H9 (cell line): ENCODE data around the gene KIR3DL1. TPM values are rescaled to one million over a fixed set of nuclear protein-coding genes. Genes with fewer than 3 reads are reported as not detected.
"Not testable (repeated sequence)": the region's sequence is repeated elsewhere in the genome, so short reads cannot be mapped to it uniquely, and the experiment has no call there.

Experiments used
- DNase-seq: peaks from one replicate; pipeline ENCODE4 v3.0.0-alpha.2; 2017
- H2AFZ ChIP-seq: one replicate; pipeline ENCODE4 v1.6.1; 2013; ENCODE audit warnings: mild to moderate bottlenecking, low read length, control low read depth, moderate library complexity
- H2AK5ac ChIP-seq: 2 replicates; pipeline ENCODE4 v1.6.1; 2013; ENCODE audit warnings: low read length, control low read depth, mixed read lengths; ENCODE audit not compliant: insufficient read length
- H2BK120ac ChIP-seq: one replicate; pipeline ENCODE4 v1.6.1; 2013; ENCODE audit warnings: low read depth, mild to moderate bottlenecking, low read length, control low read depth, inconsistent platforms; ENCODE audit not compliant: poor library complexity, severe bottlenecking
- H2BK12ac ChIP-seq: 2 replicates; pipeline ENCODE4 v1.6.1; 2013; ENCODE audit warnings: low read length, control low read depth, mixed read lengths, low read depth; ENCODE audit not compliant: insufficient read length
- H2BK15ac ChIP-seq: 2 replicates; pipeline ENCODE4 v1.6.1; 2013; ENCODE audit warnings: low read depth, low read length, control low read depth
- H2BK20ac ChIP-seq: one replicate; pipeline ENCODE4 v1.6.1; 2013; ENCODE audit warnings: low read depth, mild to moderate bottlenecking, low read length, control low read depth, inconsistent platforms; ENCODE audit not compliant: poor library complexity, severe bottlenecking
- H2BK5ac ChIP-seq: 2 replicates; pipeline ENCODE4 v1.6.1; 2013; ENCODE audit warnings: low read length, control low read depth, mixed read lengths; ENCODE audit not compliant: insufficient read length
- H3K14ac ChIP-seq: 2 replicates; pipeline ENCODE4 v1.6.1; 2013; ENCODE audit warnings: low read length, control low read depth; ENCODE audit not compliant: insufficient read depth
- H3K18ac ChIP-seq: 2 replicates; pipeline ENCODE4 v1.6.1; 2013; ENCODE audit warnings: low read depth, mild to moderate bottlenecking, mixed read lengths, low read length, control low read depth; ENCODE audit not compliant: insufficient read length
- H3K23ac ChIP-seq: 2 replicates; pipeline ENCODE4 v1.6.1; 2013; ENCODE audit warnings: low read length, control low read depth, mixed read lengths, low read depth; ENCODE audit not compliant: insufficient read length
- H3K23me2 ChIP-seq: 2 replicates; pipeline ENCODE4 v1.6.1; 2013; ENCODE audit warnings: low read depth, mild to moderate bottlenecking, mixed read lengths, low read length, control low read depth; ENCODE audit not compliant: insufficient read length, poor library complexity, severe bottlenecking
- H3K27ac ChIP-seq: 2 replicates; pipeline ENCODE4 v1.5.1; 2013; ENCODE audit warnings: low read length, control low read depth, mixed read lengths, low read depth; ENCODE audit not compliant: insufficient read length
- H3K27me3 ChIP-seq: 2 replicates; pipeline ENCODE4 v1.6.1; 2013; ENCODE audit warnings: low read length, control low read depth, inconsistent platforms; ENCODE audit not compliant: insufficient read depth
- H3K4ac ChIP-seq: 2 replicates; pipeline ENCODE4 v1.6.1; 2013; ENCODE audit warnings: low read depth, mild to moderate bottlenecking, control low read depth, inconsistent platforms, low read length, moderate library complexity
- H3K4me1 ChIP-seq: 2 replicates; pipeline ENCODE4 v1.6.1; 2013; ENCODE audit warnings: low read length, control low read depth, inconsistent platforms; ENCODE audit not compliant: insufficient read depth
- H3K4me2 ChIP-seq: 2 replicates; pipeline ENCODE4 v1.6.1; 2013; ENCODE audit warnings: low read length, control low read depth, mixed read lengths; ENCODE audit not compliant: insufficient read length, insufficient read depth
- H3K56ac ChIP-seq: 2 replicates; pipeline ENCODE4 v1.6.1; 2013; ENCODE audit warnings: low read depth, mild to moderate bottlenecking, mixed read lengths, low read length, control low read depth; ENCODE audit not compliant: insufficient read length
- H3K79me1 ChIP-seq: 2 replicates; pipeline ENCODE4 v1.6.1; 2013; ENCODE audit warnings: low read depth, mild to moderate bottlenecking, moderate library complexity, low read length, control low read depth, inconsistent platforms; ENCODE audit not compliant: insufficient read depth, poor library complexity, severe bottlenecking
- H3K79me2 ChIP-seq: 2 replicates; pipeline ENCODE4 v1.6.1; 2013; ENCODE audit warnings: low read length, control low read depth, inconsistent platforms; ENCODE audit not compliant: insufficient read depth
- H3K9ac ChIP-seq: 2 replicates; pipeline ENCODE4 v1.6.1; 2013; ENCODE audit warnings: low read length, control low read depth, mixed read lengths; ENCODE audit not compliant: insufficient read length; ENCODE audit errors: extremely low read depth
- H3K9me3 ChIP-seq: one replicate; pipeline ENCODE4 v1.6.1; 2013; ENCODE audit warnings: low read depth, low read length, inconsistent platforms; ENCODE audit not compliant: control insufficient read depth
- H3T11ph ChIP-seq: one replicate; pipeline ENCODE4 v1.6.1; 2013; ENCODE audit warnings: mild to moderate bottlenecking, low read length, control low read depth, inconsistent platforms
- H4K20me1 ChIP-seq: one replicate; pipeline ENCODE4 v1.6.1; 2013; ENCODE audit not compliant: control insufficient read depth, insufficient read length, insufficient read depth
- H4K5ac ChIP-seq: 2 replicates; pipeline ENCODE4 v1.6.1; 2013; ENCODE audit warnings: low read depth, mild to moderate bottlenecking, mixed read lengths, low read length, control low read depth; ENCODE audit not compliant: insufficient read length
- H4K8ac ChIP-seq: replicated peaks from 2 replicates; pipeline ENCODE4 v1.6.1; 2013; ENCODE audit warnings: low read length, control low read depth, mixed read lengths, low read depth; ENCODE audit not compliant: insufficient read length
- H4K91ac ChIP-seq: 2 replicates; pipeline ENCODE4 v1.6.1; 2013; ENCODE audit warnings: low read depth, mild to moderate bottlenecking, moderate library complexity, mixed read lengths, low read length, control low read depth; ENCODE audit not compliant: insufficient read length
- H3K27ac Mint-ChIP-seq, 3 experiments: 2 replicates in 2 of 3; 3 replicates in 1 of 3; pipeline ENCODE4 v1.8.0; 2020 to 2021; ENCODE audit warnings: mixed read lengths in 3 of 3, mild to moderate bottlenecking in 1 of 3, moderate library complexity in 1 of 3
- H3K27me3 Mint-ChIP-seq: 2 replicates; pipeline ENCODE4 v1.8.0; 2021; ENCODE audit warnings: low read depth, mild to moderate bottlenecking, moderate library complexity, mixed read lengths
- H3K36me3 Mint-ChIP-seq, 3 experiments: 2 replicates in 2 of 3; 3 replicates in 1 of 3; pipeline ENCODE4 v1.8.0; 2020 to 2021; ENCODE audit warnings: low read depth in 3 of 3, mixed read lengths in 3 of 3; ENCODE audit not compliant: insufficient read depth in 1 of 3
- H3K4me1 Mint-ChIP-seq, 2 experiments: 2 replicates each; pipeline ENCODE4 v1.8.0; 2020; ENCODE audit warnings: mixed read lengths in 2 of 2
- H3K4me3 Mint-ChIP-seq, 2 experiments: 2 replicates in 1 of 2; 3 replicates in 1 of 2; pipeline ENCODE4 v1.8.0; 2020 to 2021; ENCODE audit warnings: mild to moderate bottlenecking in 2 of 2, mixed read lengths in 2 of 2, moderate library complexity in 1 of 2
- H3K9me3 Mint-ChIP-seq, 2 experiments: 2 replicates in 1 of 2; 3 replicates in 1 of 2; pipeline ENCODE4 v1.8.0; 2020; ENCODE audit warnings: mild to moderate bottlenecking in 2 of 2, mixed read lengths in 2 of 2, moderate library complexity in 1 of 2
- WGBS: extraction: QIAGEN DNeasy Blood & Tissue Kit; methylation state at CpG from one replicate; pipeline ENCODE4 v1.1.7; 2013; ENCODE audit warnings: missing lambda C conversion rate, low lambda C conversion rate, mixed read lengths; ENCODE audit not compliant: insufficient read length; ENCODE audit errors: extremely low coverage; 5-methylcytosine and 5-hydroxymethylcytosine counted together
- total RNA-seq: library from RNA; stranded (reverse); gene quantifications from 2 replicates; pipeline ENCODE4 v1.2.1, GENCODE V29; 2021
- TF ChIP-seq, protein P1 (sequence below): fragments of 200-600 bp; sonication (generic); conservative IDR thresholded peaks from 3 replicates; pipeline ENCODE4 v1.8.0; 2021; ENCODE audit warnings: antibody characterized with exemption, mild to moderate bottlenecking

Gene KIR3DL1
- total RNA-seq, 1 experiment from 2014 or later = not detected

DNA sequence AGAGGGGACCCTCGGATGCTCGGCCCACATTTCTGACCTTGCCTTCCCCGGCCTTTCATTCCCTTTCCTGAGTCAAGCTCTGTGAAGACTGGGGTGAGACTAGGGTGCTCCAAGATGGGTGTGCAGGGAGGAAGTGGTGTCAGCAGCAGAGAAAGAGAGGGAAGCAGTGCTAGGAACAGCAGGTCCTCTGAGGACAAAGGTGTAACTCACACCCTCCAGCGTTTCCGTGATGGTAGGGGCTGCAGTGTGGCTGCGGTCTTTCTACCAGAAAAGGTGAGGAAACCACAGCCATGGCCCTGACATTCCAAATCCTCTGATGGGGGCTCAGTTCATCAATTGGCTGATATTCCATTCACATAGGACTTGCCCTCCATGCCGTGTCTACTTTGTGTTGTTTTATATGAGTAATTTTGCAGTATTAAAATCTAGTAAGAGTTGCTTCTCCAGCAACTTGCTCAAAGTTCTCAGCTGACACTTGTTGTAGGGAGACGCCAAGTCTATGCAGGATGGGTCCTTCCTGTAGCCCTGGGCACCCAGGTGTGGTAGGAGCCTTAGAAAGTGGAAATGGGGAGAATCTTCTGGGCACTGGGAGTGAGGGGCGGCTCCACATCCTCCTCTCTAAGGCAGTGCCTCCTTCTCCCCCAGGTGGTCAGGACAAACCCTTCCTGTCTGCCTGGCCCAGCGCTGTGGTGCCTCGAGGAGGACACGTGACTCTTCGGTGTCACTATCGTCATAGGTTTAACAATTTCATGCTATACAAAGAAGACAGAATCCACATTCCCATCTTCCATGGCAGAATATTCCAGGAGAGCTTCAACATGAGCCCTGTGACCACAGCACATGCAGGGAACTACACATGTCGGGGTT lies 1.6 kb downstream of the KIR3DL1 start:
- H3K9me3 ChIP-seq = peaks cover 79% of the 10 kb centered on the region
- H3K56ac ChIP-seq = no peak overlapping the region
- H4K5ac ChIP-seq = no peak overlapping the region
- Mint-ChIP-seq H3K4me3 (no peak overlapping the region), H3K36me3 (peaks cover 10 to 48% (median 34%) of the 10 kb centered on the region in 3 experiments; a peak in 6 of 7 replicates), H3K27me3 (peaks cover 7% of the 10 kb centered on the region), H3K4me1 (no peaks in the 10 kb centered on the region), H3K27ac (no peak overlapping the region), H3K9me3 (peaks cover 95 to 97% of the 10 kb centered on the region in 2 experiments)
- DNase-seq = no peak
- no peaks in the 10 kb centered on the region for H3K23me2 ChIP-seq
- no peaks in the 10 kb centered on the region for H3K27me3 ChIP-seq
- no peak overlapping the region for H3K4me2 ChIP-seq
- no peak overlapping the region for H3K9ac ChIP-seq
- no peak overlapping the region for H3K4ac ChIP-seq
- H2BK5ac ChIP-seq = no peak overlapping the region
- no peaks in the 10 kb centered on the region for H3K79me2 ChIP-seq
- no peak overlapping the region for H4K8ac ChIP-seq
- no peak overlapping the region for H3K23ac ChIP-seq
- H3K18ac ChIP-seq = no peak overlapping the region
- H3K27ac ChIP-seq = no peak overlapping the region
- no peaks in the 10 kb centered on the region for H3K4me1 ChIP-seq
- H2BK12ac ChIP-seq = no peak overlapping the region
- H4K91ac ChIP-seq = no peak overlapping the region
- H2AK5ac ChIP-seq = no peak overlapping the region
- no peak overlapping the region for H3T11ph ChIP-seq
- no peak overlapping the region for H2BK20ac ChIP-seq
- no peak overlapping the region for H2AFZ ChIP-seq
- no peak overlapping the region for H2BK15ac ChIP-seq
- H3K79me1 ChIP-seq = no peaks in the 10 kb centered on the region
- TF ChIP-seq, protein P1, sequence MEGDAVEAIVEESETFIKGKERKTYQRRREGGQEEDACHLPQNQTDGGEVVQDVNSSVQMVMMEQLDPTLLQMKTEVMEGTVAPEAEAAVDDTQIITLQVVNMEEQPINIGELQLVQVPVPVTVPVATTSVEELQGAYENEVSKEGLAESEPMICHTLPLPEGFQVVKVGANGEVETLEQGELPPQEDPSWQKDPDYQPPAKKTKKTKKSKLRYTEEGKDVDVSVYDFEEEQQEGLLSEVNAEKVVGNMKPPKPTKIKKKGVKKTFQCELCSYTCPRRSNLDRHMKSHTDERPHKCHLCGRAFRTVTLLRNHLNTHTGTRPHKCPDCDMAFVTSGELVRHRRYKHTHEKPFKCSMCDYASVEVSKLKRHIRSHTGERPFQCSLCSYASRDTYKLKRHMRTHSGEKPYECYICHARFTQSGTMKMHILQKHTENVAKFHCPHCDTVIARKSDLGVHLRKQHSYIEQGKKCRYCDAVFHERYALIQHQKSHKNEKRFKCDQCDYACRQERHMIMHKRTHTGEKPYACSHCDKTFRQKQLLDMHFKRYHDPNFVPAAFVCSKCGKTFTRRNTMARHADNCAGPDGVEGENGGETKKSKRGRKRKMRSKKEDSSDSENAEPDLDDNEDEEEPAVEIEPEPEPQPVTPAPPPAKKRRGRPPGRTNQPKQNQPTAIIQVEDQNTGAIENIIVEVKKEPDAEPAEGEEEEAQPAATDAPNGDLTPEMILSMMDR = no peak
- no peaks in the 10 kb centered on the region for H4K20me1 ChIP-seq
- no CpG with 5 or more reads among the region's 15 CpGs for WGBS
- no peak overlapping the region for H2BK120ac ChIP-seq
- H3K14ac ChIP-seq = no peak overlapping the region

DNA sequence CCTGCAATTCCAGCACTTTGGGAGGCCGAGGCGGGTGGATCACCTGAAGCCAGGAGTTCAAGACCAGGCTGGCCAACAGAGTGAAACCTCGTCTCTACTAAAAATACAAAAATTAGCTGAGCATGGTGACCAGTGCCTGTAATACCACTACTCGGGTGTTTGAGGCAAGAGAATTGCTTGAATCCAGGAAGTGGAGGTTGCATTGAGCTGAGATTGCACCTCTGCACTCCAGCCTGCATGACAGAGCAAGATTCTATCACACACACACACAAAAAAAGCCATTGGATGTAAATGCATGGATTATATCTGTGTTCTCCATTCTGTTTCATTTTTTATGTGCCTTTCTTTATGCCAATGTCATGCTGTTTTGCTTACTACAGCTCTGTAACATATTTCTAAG lies 8.1 kb downstream of the KIR3DL1 start:
- H3K9ac ChIP-seq, H4K5ac ChIP-seq, H3K23ac ChIP-seq, H2AK5ac ChIP-seq, H3T11ph ChIP-seq, H3K4ac ChIP-seq, H3K27ac ChIP-seq, H4K20me1 ChIP-seq, H3K14ac ChIP-seq, H3K4me3 Mint-ChIP-seq, H2BK120ac ChIP-seq, H3K27ac Mint-ChIP-seq, H4K91ac ChIP-seq, H3K79me1 ChIP-seq, H2BK5ac ChIP-seq, H3K27me3 Mint-ChIP-seq, H3K18ac ChIP-seq, H2BK12ac ChIP-seq, H3K23me2 ChIP-seq, H2BK20ac ChIP-seq, DNase-seq, H2AFZ ChIP-seq, H2BK15ac ChIP-seq, H3K4me1 ChIP-seq, H3K79me2 ChIP-seq, H4K8ac ChIP-seq, H3K4me2 ChIP-seq, H3K4me1 Mint-ChIP-seq, H3K56ac ChIP-seq, H3K27me3 ChIP-seq: not testable (repeated sequence)
- H3K9me3 ChIP-seq = peaks cover 32% of the 10 kb centered on the region
- H3K36me3 Mint-ChIP-seq = peaks cover 0 to 38% (median 16%) of the 10 kb centered on the region in 3 experiments; a peak in 5 of 7 replicates
- H3K9me3 Mint-ChIP-seq = peaks cover 80 to 84% of the 10 kb centered on the region in 2 experiments
- WGBS = no CpG with 5 or more reads among the region's 4 CpGs
